Astrocyte of the cerebellum (primary cell): ENCODE measurements around the gene PRPF40A.

Experiments used
- DNase-seq: peaks from one replicate; pipeline ENCODE4 v3.0.0-alpha.2; 2011; ENCODE audit warnings: low read depth
- H3K4me3 ChIP-seq: 2 replicates; pipeline ENCODE4 v1.5.1; 2011; ENCODE audit warnings: mild to moderate bottlenecking, low read depth, low read length, moderate library complexity
- CTCF ChIP-seq: IDR thresholded peaks from 2 replicates; pipeline ENCODE4 v1.5.1; 2012; ENCODE audit warnings: low read length, low read depth, moderate library complexity, mild to moderate bottlenecking; ENCODE audit errors: missing control alignments
- in situ Hi-C: cut with HindIII; loops from 2 replicates; pipeline ENCODE4 v1.10.0; 2017; ENCODE audit warnings: low sequenced_read_pairs

PRPF40A gene

GRCh38 chr2:152695763-152696162 lies 21.5 kb downstream of the PRPF40A start:
- no peak for DNase-seq
- H3K4me3 ChIP-seq: no peak overlapping the region
- no peak for TF ChIP-seq CTCF
- in situ Hi-C loops: no loop called here

- no peak for TF ChIP-seq CTCF
- H3K4me3 ChIP-seq: peak overlapping the region; percentile 12
- DNase-seq: peak; percentile 46
- in situ Hi-C loops: no loop called here
Observed at GRCh38 chr2:152694161-152694661, 23.1 kb downstream of the PRPF40A start.

- no peak overlapping the region for H3K4me3 ChIP-seq
- no peak for DNase-seq
- in situ Hi-C loops: no loop called here
- TF ChIP-seq CTCF: no peak
Observed at GRCh38 chr2:152693033-152693432, 24.2 kb downstream of the PRPF40A start.

GRCh38 chr2:152686321-152686720 lies 30.9 kb downstream of the PRPF40A start:
- no peak overlapping the region for H3K4me3 ChIP-seq
- DNase-seq: no peak
- in situ Hi-C loops: no loop called here
- no peak for TF ChIP-seq CTCF

- no peak for DNase-seq
- in situ Hi-C loops: no loop called here
- no peak overlapping the region for H3K4me3 ChIP-seq
- TF ChIP-seq CTCF: no peak
Observed at GRCh38 chr2:152683400-152683799, 33.9 kb downstream of the PRPF40A start.

GRCh38 chr2:152682663-152683062 lies 34.6 kb downstream of the PRPF40A start:
- no peak for DNase-seq
- TF ChIP-seq CTCF: no peak
- in situ Hi-C loops: no loop called here
- H3K4me3 ChIP-seq: no peak overlapping the region

- DNase-seq: no peak
- in situ Hi-C loops: no loop called here
- TF ChIP-seq CTCF: no peak
- no peak overlapping the region for H3K4me3 ChIP-seq
Observed at GRCh38 chr2:152678808-152679207, 38.5 kb downstream of the PRPF40A start.
